GM18526 (cell line): ENCODE results near the gene MORN1.

ENCODE experiments used
- POLR2A ChIP-seq: IDR thresholded peaks from 3 replicates; pipeline ENCODE4 v1.6.1; 2011; ENCODE audit not compliant: insufficient read length; ENCODE audit errors: extremely low read depth

Gene MORN1

GRCh38 chr1:2391041-2391930 lies at the start of gene MORN1, which contains the start of gene RER1:
Gene MORN1 (minus strand): TSS chr1:2391554. CDS start chr1:2391533, 21 bp downstream.
Gene RER1 (plus strand): TSS chr1:2391841. CDS start chr1:2395791, 3,950 bp downstream.
- TF ChIP-seq POLR2A, result peak; percentile 82

GRCh38 chr1:2439369-2439768 lies 48.0 kb upstream of the MORN1 start:
- no peak for TF ChIP-seq POLR2A

- TF ChIP-seq POLR2A, result no peak
These were observed 47.3 kb upstream of the MORN1 start for GRCh38 chr1:2438641-2439040.

- TF ChIP-seq POLR2A, result no peak
These were observed 46.7 kb upstream of the MORN1 start for GRCh38 chr1:2438038-2438437.

- no peak for TF ChIP-seq POLR2A
These were observed 46.3 kb upstream of the MORN1 start for GRCh38 chr1:2437617-2438016.

- TF ChIP-seq POLR2A, result no peak
These were observed 45.5 kb upstream of the MORN1 start for GRCh38 chr1:2436876-2437275.

- no peak for TF ChIP-seq POLR2A
These were observed 44.5 kb upstream of the MORN1 start for GRCh38 chr1:2435746-2436355.

GRCh38 chr1:2435091-2435490 lies 43.7 kb upstream of the MORN1 start:
- TF ChIP-seq POLR2A, result no peak

- no peak for TF ChIP-seq POLR2A
These were observed 42.7 kb upstream of the MORN1 start for GRCh38 chr1:2433936-2434655.

GRCh38 chr1:2433196-2433595 lies 41.8 kb upstream of the MORN1 start:
- no peak for TF ChIP-seq POLR2A

GRCh38 chr1:2432441-2432844 lies 41.1 kb upstream of the MORN1 start:
- no peak for TF ChIP-seq POLR2A

GRCh38 chr1:2431518-2431917 lies 40.2 kb upstream of the MORN1 start:
- no peak for TF ChIP-seq POLR2A

- TF ChIP-seq POLR2A, result no peak
These were observed 39.7 kb upstream of the MORN1 start for GRCh38 chr1:2431103-2431502.

- no peak for TF ChIP-seq POLR2A
These were observed 39.2 kb upstream of the MORN1 start for GRCh38 chr1:2430592-2430973.

- no peak for TF ChIP-seq POLR2A
These were observed 38.6 kb upstream of the MORN1 start for GRCh38 chr1:2429780-2430591.
